Measurements from ENCODE around the gene ARMS2.

Gene ARMS2

GRCh38 chr10:122461729-122462532 is 7.5 kb downstream of the ARMS2 start:
- TF ChIP-seq ZFX (IDR thresholded peaks at IDR 0.05) = peak; percentile 49; the same call in 1 of the 2 replicates
- TF ChIP-seq CTCF (conservative IDR thresholded peaks at IDR 0.05) = no peak
- H3K27ac ChIP-seq = no peak overlapping the region

GRCh38 chr10:122462533-122463465 is 8.3 kb downstream of the ARMS2 start:
- H3K27ac ChIP-seq = no peak overlapping the region
- TF ChIP-seq ZFX (IDR thresholded peaks at IDR 0.05) (no peak), CTCF (conservative IDR thresholded peaks at IDR 0.05) (no peak)

- H3K27ac ChIP-seq = no peak overlapping the region
- no peak for TF ChIP-seq ZFX (IDR thresholded peaks at IDR 0.05)
- TF ChIP-seq CTCF (conservative IDR thresholded peaks at IDR 0.05) = no peak
Observed at GRCh38 chr10:122463466-122464249, 9.2 kb downstream of the ARMS2 start.

- H3K27ac ChIP-seq = no peak overlapping the region
- no peak for TF ChIP-seq ZFX (IDR thresholded peaks at IDR 0.05)
- TF ChIP-seq CTCF (conservative IDR thresholded peaks at IDR 0.05) = no peak
Observed at GRCh38 chr10:122464250-122464510, 9.7 kb downstream of the ARMS2 start.

- TF ChIP-seq ZFX (IDR thresholded peaks at IDR 0.05) (no peak), CTCF (conservative IDR thresholded peaks at IDR 0.05) (no peak)
Observed at GRCh38 chr10:122464586-122464985, 10.1 kb downstream of the ARMS2 start.

GRCh38 chr10:122465401-122466040 is 11.1 kb downstream of the ARMS2 start:
- TF ChIP-seq CTCF (conservative IDR thresholded peaks at IDR 0.05) (no peak), ZFX (IDR thresholded peaks at IDR 0.05) (no peak)
- no peak overlapping the region for H3K27ac ChIP-seq

More at GRCh38 chr10:122464586-122464985, 10.1 kb downstream of the ARMS2 start:
- no peak overlapping the region for H3K27ac ChIP-seq
